Skeletal muscle tissue (tissue), 4 donors: ENCODE results near the gene ATXN7L2. TPM values are rescaled to one million over a fixed set of nuclear protein-coding genes. Genes with fewer than 3 reads are reported as not detected.
A peak's percentile ranks its signal among the peaks of the same experiment; 100 is the strongest.
"Not testable (repeated sequence)": the region's sequence is repeated elsewhere in the genome, so short reads cannot be mapped to it uniquely, and the experiment has no call there.

Source experiments
- H3K27ac ChIP-seq: one replicate; pipeline ENCODE4 v1.7.0; 2013; ENCODE audit warnings: mild to moderate bottlenecking, low read depth, low read length, inconsistent platforms
- H3K27me3 ChIP-seq, 3 donors: one replicate each; pipeline ENCODE4 v1.7.0; 2013; ENCODE audit warnings: low read length in 3 of 3; ENCODE audit not compliant: control insufficient read depth in 3 of 3, insufficient read depth in 3 of 3
- H3K36me3 ChIP-seq, 3 donors: one replicate each; pipeline ENCODE4 v1.7.0; 2013; ENCODE audit warnings: low read length in 3 of 3; ENCODE audit not compliant: control insufficient read depth in 3 of 3, insufficient read depth in 3 of 3
- H3K4me1 ChIP-seq, 3 donors: one replicate each; pipeline ENCODE4 v1.7.0; 2013; ENCODE audit warnings: low read length in 3 of 3, mild to moderate bottlenecking in 3 of 3; ENCODE audit not compliant: control insufficient read depth in 3 of 3, insufficient read depth in 3 of 3
- H3K4me3 ChIP-seq, 3 donors: one replicate each; pipeline ENCODE4 v1.7.0; 2013; ENCODE audit warnings: low read length in 3 of 3
- H3K9ac ChIP-seq, 3 donors: one replicate each; pipeline ENCODE4 v1.7.0; 2013; ENCODE audit warnings: low read length in 3 of 3, mild to moderate bottlenecking in 3 of 3, moderate library complexity in 2 of 3, low read depth in 1 of 3
- H3K9me3 ChIP-seq, 3 donors: one replicate each; pipeline ENCODE4 v1.7.0; 2013; ENCODE audit warnings: low read length in 3 of 3; ENCODE audit not compliant: control insufficient read depth in 3 of 3
- total RNA-seq: library from RNA; depleted of rRNA; stranded (reverse); fragments of >200 nt; gene quantifications from one replicate; pipeline ENCODE4 v1.2.3, GENCODE V29; 2014
- donor health status: Osteomylitis.

ATXN7L2 gene
- 3.1 TPM for total RNA-seq

GRCh38 chr1:109483672-109484518 is at the start of gene ATXN7L2:
TSS of gene ATXN7L2 (plus strand) at chr1:109483905. CDS start at chr1:109483954, 49 bp downstream.
- Histone ChIP-seq H3K36me3 (peaks cover 47 to 48% (median 48%) of the 10 kb centered on the region in 3 donors), H3K4me3 (peak within 1 kb of the TSS; percentile 89 to 92 (median 90)), H3K27me3 (no peaks in the 10 kb centered on the region), H3K9me3 (no peaks in the 10 kb centered on the region), H3K27ac (peak within 1 kb of the TSS; percentile 92), H3K4me1 (peaks cover 51 to 68% (median 54%) of the 10 kb centered on the region in 3 donors), H3K9ac (peak within 1 kb of the TSS; percentile 77 to 85 (median 81))

GRCh38 chr1:109434484-109434883 is 49.2 kb upstream of the ATXN7L2 start:
- H3K27me3 ChIP-seq, result no peaks in the 10 kb centered on the region
- no peaks in the 10 kb centered on the region for H3K36me3 ChIP-seq
- no peak overlapping the region for H3K9ac ChIP-seq

GRCh38 chr1:109438798-109439297 is 44.9 kb upstream of the ATXN7L2 start:
- no peak overlapping the region for H3K4me3 ChIP-seq
- H3K27me3 ChIP-seq, result peaks cover 0 to 3% (median 0%) of the 10 kb centered on the region in 3 donors
- peak overlapping the region; percentile 39 for H3K27ac ChIP-seq
- no peaks in the 10 kb centered on the region for H3K9me3 ChIP-seq
- peaks cover 0 to 6% (median 0%) of the 10 kb centered on the region in 3 donors for H3K4me1 ChIP-seq
- no peak overlapping the region for H3K9ac ChIP-seq
- H3K36me3 ChIP-seq, result no peaks in the 10 kb centered on the region

More at GRCh38 chr1:109434484-109434883, 49.2 kb upstream of the ATXN7L2 start:
- Histone ChIP-seq H3K9me3 (no peaks in the 10 kb centered on the region), H3K4me3 (no peak overlapping the region), H3K27ac (no peak overlapping the region), H3K4me1 (peaks cover 0 to 6% (median 0%) of the 10 kb centered on the region in 3 donors)

- no peaks in the 10 kb centered on the region for H3K9me3 ChIP-seq
- no peak overlapping the region for H3K4me3 ChIP-seq
- no peaks in the 10 kb centered on the region for H3K36me3 ChIP-seq
- peaks cover 3 to 5% (median 3%) of the 10 kb centered on the region in 3 donors for H3K27me3 ChIP-seq
- H3K9ac ChIP-seq, result no peak overlapping the region
- no peak overlapping the region for H3K27ac ChIP-seq
- peaks cover 0 to 6% (median 0%) of the 10 kb centered on the region in 3 donors for H3K4me1 ChIP-seq
Measured at GRCh38 chr1:109441069-109441468, 42.6 kb upstream of the ATXN7L2 start.

GRCh38 chr1:109443476-109443875 is 40.2 kb upstream of the ATXN7L2 start:
- no peak overlapping the region for H3K9ac ChIP-seq
- no peaks in the 10 kb centered on the region for H3K36me3 ChIP-seq
- H3K9me3 ChIP-seq, result no peaks in the 10 kb centered on the region
- H3K4me1 ChIP-seq, result peaks cover 0 to 3% (median 0%) of the 10 kb centered on the region in 3 donors
- no peak overlapping the region for H3K27ac ChIP-seq
- H3K4me3 ChIP-seq, result no peak overlapping the region
- H3K27me3 ChIP-seq, result peaks cover 3 to 5% (median 3%) of the 10 kb centered on the region in 3 donors

GRCh38 chr1:109444346-109444745 is 39.4 kb upstream of the ATXN7L2 start:
- no peaks in the 10 kb centered on the region for H3K4me1 ChIP-seq
- H3K9me3 ChIP-seq, result no peaks in the 10 kb centered on the region

GRCh38 chr1:109445949-109446695 is 37.6 kb upstream of the ATXN7L2 start:
- H3K4me1 ChIP-seq, H3K9me3 ChIP-seq, H3K9ac ChIP-seq, H3K4me3 ChIP-seq, H3K27ac ChIP-seq, H3K36me3 ChIP-seq, H3K27me3 ChIP-seq: not testable (repeated sequence)

More at GRCh38 chr1:109444346-109444745, 39.4 kb upstream of the ATXN7L2 start:
- no peaks in the 10 kb centered on the region for H3K36me3 ChIP-seq
- H3K9ac ChIP-seq, result no peak overlapping the region
- peaks cover 3 to 5% (median 3%) of the 10 kb centered on the region in 3 donors for H3K27me3 ChIP-seq
- H3K27ac ChIP-seq, result no peak overlapping the region
- H3K4me3 ChIP-seq, result no peak overlapping the region

- Histone ChIP-seq H3K27me3 (peaks cover 3 to 5% (median 3%) of the 10 kb centered on the region in 3 donors), H3K9me3 (no peaks in the 10 kb centered on the region)
Measured at GRCh38 chr1:109447524-109447923, 36.2 kb upstream of the ATXN7L2 start.

GRCh38 chr1:109454497-109455133 is 29.1 kb upstream of the ATXN7L2 start:
- no peaks in the 10 kb centered on the region for H3K36me3 ChIP-seq
- H3K9ac ChIP-seq, result no peak overlapping the region
- peaks cover 0 to 1% (median 0%) of the 10 kb centered on the region in 3 donors for H3K9me3 ChIP-seq
- H3K4me3 ChIP-seq, result no peak overlapping the region
- no peaks in the 10 kb centered on the region for H3K4me1 ChIP-seq
- no peaks in the 10 kb centered on the region for H3K27me3 ChIP-seq
- no peak overlapping the region for H3K27ac ChIP-seq

More at GRCh38 chr1:109447524-109447923, 36.2 kb upstream of the ATXN7L2 start:
- Histone ChIP-seq H3K4me3 (no peak overlapping the region), H3K9ac (no peak overlapping the region), H3K27ac (no peak overlapping the region), H3K4me1 (no peaks in the 10 kb centered on the region), H3K36me3 (no peaks in the 10 kb centered on the region)
